ENCODE data around the gene VSIG10L.

Gene VSIG10L
- total RNA-seq: 1.7 to 1.8 reads per million in 2 donors

DNA sequence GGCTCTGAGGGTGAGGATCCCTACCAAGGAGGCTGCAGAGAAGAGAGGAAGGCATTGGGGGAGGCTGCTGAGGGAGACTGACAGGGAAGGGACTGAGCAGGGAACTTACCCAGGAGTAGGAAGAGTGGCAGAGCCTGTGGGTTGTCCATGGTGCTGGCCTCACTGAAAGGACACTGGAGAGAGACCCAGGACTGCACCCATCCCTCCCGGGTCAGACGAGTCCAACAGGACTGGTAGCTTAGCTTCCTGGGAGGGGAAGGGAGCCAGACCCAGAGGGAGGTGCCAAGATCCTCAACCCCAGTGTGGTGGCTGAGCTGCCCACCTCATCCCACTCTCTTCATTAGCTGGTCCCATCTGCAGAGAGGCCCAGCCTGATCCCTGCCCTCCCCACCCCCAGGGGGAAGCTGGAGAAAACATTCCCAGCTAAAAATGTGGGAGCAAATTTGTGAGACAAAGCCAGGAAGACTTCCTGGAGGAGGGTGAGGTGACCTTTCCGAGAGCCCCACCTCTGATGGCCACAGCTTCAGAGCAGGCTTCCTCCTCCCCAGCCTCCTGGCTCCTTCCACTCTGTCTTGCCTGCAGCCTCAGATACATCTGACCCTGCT lies at the start of gene VSIG10L:
Gene VSIG10L (minus strand): TSS at position 164 of the 605 bp plus-strand sequence. CDS start 15 bp downstream, at position 149.
- no peak for DNase-seq

DNA sequence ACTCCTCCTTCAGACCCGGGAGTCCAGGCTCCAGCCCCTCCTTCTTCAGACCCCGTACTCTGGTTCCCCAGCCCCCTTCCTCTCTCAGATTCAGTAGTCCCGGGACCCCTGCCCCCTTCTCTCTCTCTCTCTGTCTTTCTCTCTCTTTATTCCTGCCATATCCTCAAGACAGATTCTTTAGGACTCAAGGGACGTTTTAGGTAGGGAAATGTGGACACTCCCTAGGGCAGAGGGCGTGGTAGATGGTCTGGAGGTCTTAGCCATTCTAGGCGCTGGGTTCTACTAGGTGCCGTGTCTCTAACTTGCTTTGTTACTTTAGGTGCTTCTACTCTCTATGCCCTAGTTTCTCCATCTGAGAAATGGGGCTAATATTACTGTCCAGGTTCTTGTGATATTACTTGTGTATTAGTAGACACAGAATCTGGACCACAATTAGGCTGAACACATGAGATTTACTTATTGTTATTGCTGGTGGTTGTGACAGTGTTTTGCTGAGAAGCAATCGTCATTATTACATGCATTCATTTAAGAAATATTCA lies 49.2 kb upstream of the VSIG10L start:
- DNase-seq: no peak

DNA sequence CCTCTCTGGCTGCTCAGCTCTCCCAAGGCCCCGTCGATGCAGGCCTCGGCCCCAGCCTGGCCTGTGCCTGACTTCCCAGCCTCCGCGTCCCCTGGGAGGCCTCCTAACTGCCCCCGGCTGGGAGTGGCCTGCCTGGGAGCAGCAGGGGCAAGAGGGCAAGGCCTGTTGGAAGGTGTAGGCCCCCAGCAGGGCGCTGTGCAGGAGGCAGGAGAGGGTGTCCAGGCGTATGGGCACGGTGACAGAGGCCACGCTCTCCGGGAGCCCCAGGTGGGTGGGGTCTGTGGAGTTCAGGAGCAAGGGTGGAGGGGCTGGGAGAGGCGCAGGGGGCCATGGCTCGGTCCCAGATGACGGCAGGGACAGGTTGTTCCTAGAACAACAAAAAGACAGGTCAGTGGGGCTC lies 47.2 kb upstream of the VSIG10L start:
- no peak for DNase-seq

DNA sequence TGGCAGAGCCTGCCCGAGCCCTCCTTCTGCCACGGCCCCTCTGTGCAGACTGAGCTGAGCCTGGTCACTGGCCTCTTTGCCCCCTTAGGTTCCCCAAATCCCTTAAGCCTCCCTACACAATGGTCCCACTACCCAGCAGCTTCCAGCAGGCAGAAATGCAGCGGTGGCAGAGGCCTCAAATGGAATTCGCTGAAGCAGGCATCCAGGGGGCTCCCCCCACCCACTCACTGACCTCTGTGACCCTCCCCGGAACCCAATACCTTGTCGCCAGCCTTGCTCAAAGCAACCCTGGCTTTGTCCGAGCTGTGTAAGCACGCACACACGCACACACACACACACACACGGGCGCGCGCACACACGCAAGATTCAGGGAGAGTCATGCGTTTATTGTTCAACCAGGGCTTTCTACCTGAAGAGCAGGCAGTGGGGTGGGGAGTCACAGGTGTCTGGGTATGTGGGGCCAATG lies 46.0 kb upstream of the VSIG10L start, which contains the start of gene LIM2:
Gene LIM2 (minus strand): TSS at position 51 of the 466 bp plus-strand sequence. CDS start 531 bp downstream, outside the sequence.
- no peak for DNase-seq

DNA sequence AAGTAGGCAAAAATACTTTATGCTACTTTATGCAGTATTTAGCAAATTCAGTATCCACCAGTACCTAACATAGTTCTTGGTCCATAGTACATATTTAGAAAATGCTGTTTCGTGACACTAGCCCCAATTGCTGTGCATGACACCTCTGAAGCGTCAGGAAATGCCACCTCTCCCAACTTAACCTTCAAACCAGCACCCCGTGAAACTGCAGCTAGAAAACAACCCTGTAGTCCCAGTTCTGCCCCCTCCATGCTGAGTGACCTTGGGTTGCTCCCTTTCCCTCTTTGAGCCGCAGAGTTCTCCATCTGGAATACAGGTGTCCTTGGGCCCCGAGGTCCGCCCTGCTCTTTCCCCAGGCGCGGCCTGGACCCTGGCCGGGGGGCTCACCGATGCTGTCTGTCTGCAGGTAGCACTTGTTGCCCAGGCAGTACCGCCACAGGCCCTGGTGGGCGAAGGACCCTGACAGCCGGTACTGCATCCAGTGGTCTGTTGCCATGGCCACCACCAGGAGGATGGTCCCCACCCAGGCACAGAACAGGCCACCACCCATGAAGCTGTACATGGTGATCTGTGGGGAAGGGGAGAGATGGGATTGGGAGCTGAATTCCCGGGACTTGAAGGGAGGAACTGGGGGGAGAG lies 45.1 kb upstream of the VSIG10L start:
- DNase-seq: no peak

DNA sequence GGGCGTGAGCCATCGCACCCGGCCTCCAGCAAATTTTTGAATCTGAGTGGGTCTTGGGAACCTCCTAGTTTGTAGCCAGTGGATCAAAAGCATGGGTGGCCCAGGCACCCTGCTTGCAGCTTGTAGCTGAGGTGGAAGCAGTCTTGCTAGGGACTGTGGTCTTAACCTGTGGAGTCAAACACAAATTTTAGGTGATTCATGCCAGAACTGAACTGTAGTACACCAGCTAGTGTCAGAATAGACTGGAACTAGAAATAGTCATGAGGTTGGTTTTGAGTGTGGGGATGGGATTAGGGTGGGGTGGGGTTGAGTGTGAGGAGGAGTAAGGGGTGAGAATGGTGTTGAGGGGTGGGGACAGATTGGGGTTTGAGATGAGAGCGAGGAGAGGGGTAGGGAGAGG lies 40.1 kb upstream of the VSIG10L start:
- no peak for DNase-seq

DNA sequence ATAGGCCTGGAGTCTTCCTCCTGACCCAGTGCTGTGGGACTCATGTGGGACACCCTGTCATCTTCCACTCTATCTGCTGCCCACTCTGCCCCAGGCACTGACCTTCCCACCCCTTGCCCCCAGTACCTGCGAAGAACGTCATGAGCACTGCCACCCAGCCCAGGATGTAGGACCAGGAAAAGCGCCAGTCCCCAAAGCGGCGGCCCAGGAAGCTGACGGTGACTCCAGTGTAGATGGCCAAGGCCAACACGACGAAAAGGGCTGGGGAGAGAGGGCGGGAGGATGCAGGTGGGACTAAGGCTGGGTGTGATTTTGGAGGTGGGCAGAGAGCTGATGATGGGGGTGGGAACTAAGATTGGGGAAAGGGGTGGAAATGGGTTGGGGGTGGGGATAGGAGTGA lies 38.4 kb upstream of the VSIG10L start:
- no peak for DNase-seq

DNA sequence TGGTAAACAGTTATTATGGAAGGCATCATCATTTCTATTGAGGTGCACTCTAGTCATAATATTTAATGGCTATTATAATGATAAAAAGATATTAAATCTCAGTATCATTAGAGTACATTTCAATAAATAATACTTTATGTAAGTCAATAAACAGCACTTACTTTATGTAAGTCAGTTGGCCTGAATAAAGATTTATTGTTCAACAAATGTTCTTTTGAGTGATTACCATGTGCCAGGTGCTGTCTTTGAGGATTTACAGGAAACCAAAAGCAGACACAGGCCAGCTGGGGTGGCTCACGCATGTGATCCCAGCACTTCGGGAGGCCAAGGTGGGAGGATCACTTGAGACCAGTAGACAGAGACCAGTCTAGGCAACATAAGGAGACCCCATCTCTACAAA lies 35.5 kb upstream of the VSIG10L start:
- DNase-seq: no peak

DNA sequence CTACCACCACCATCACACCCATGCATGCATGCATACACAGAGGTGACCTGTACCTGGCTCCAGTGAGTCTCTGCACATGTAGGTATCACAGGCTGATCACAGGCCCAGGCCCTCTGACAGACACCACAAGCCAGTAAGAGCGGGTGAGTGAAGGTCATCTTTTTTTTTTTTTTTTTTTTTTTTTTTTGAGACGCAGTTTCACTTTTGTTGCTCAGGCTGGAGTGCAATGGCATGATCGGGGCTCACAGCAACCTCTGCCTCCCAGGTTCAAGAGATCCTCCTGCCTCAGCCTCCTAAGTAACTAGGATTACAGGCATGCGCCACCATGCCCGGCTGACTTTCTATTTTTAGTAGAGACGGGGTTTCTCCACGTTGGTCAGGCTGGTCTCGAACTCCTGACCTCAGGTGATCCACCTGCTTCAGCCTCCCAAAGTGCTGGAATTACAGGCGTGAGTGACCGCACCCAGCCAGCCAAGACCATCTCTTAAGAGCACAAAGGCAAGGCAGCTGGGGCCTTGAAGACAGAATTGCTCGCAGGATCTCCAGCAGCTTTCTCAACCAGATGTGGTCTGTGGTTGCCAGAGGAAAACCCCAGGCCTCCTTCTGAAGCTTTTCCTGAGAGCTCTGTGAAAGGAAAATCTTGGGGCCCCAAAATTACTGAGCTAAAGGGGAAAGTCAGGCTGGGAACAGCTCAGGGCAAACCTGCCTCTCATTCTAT lies 33.7 kb upstream of the VSIG10L start:
- no peak for DNase-seq

DNA sequence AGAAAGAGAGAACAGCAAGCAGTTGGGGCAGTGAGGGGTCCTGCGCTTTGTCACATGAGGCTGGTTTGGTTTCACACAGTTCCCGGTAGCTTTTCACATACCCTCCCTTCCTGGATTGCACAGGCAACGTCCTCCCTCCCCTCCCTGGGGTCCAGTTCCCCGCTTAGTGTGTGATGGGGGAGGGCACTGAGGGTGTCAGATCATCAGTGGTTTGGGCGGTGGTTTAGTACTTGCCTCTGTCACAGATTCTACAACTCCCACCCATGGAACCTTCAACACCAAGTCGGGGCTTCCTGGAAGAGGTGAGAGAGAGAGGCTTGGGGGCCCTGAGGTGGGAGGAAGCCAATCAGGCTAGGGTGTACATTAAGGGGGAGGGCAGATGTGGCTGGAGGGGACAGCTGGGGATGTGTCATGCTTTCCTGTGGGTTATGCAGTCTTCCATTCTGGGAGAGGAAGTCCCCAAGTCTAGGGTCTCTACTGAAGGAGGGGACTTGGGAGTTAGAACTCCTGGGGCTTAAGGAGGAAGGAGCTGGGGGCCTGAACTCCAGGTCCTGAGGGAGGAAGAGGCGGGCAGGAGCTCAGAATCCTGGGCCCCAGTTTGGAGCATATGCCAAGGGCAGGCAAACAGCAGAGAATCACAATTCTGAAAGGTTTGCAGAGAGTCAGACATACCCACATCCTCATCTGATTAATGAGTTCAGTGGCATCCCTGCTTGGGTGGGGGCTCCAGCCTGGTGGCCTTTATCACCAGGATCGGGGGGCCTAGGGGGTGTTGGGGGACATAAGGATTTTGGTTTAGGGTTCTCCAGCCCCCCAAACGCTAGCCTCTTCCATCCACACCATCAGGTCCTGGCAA lies 30.9 kb upstream of the VSIG10L start, which contains the start of gene NKG7:
Gene NKG7 (minus strand): TSS at position 6 of the 856 bp plus-strand sequence. CDS start 119 bp downstream, outside the sequence.
- DNase-seq: no peak

DNA sequence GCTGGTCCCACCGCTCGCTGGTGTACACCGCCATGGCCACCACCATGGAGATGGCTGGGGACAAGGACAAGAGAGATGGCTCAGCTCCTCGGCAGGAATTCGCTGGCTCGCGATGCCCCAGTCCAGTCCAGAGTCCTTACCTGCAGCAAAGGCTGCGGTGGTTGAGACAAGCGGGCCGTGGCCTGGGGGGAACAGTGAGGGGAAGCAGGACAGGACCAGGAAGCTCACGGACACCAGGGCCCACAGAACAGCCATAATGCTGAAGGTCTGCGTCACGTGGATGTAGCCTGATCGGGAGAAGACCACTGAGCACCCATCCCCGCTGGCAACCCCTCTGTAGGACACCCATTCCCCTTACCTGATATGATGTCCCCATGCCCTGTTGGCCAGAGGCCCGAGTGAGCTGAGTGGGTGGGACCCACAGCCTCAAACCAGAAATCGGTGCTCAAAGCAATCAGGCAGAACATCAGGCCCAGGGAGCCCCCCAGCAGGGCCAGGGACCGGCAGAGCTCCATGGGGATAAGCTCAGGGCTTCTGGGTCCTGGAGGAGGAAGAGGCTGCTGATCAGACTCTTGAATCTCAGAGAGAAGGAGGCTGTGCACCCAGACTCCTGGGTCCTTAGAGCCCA lies 30.2 kb upstream of the VSIG10L start:
- DNase-seq: no peak

DNA sequence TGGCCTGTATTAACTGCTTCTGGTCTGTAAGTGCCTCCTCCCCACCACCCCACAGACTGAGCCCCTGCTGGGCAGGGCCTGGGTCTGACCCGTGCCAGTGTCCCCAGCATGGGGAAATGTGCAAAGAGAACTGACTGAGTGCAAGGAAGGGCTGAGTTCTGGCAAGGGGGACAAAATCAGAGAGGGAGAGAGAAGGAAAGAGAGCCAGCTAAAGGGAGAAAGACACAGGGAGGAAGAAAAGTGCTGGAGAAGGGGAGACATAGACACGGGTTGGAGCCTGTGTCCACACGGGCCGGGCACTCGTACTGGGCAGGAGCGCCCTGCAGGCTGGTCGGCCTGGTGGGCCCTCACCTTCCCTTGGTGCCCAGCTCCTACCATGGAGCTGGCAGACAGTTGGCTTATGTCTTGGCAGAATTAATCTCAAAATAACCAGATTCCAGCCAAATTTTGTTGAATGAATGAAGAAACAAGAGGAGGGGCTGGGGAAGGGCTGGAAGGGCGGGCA lies 29.3 kb upstream of the VSIG10L start:
- no peak for DNase-seq

DNA sequence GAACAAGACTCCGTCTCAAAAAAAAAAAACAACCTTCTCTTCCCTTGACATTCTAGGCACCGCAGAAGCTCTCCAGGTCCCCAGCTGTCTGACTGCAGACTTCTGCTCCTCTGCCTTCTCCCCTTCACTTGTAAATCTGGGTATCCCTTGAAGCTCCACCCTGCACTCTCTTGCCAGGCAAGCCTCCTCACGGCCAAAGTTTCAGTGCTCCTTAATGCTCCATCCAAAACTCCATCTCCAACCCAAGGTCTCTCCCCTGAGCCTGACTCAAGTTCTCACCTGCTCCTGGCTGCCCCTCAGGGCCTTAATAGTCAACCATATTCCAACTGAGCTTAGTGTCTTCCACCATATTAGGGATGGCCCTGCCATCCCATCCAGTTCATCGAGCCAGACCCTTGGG lies 28.3 kb upstream of the VSIG10L start:
- DNase-seq: no peak

DNA sequence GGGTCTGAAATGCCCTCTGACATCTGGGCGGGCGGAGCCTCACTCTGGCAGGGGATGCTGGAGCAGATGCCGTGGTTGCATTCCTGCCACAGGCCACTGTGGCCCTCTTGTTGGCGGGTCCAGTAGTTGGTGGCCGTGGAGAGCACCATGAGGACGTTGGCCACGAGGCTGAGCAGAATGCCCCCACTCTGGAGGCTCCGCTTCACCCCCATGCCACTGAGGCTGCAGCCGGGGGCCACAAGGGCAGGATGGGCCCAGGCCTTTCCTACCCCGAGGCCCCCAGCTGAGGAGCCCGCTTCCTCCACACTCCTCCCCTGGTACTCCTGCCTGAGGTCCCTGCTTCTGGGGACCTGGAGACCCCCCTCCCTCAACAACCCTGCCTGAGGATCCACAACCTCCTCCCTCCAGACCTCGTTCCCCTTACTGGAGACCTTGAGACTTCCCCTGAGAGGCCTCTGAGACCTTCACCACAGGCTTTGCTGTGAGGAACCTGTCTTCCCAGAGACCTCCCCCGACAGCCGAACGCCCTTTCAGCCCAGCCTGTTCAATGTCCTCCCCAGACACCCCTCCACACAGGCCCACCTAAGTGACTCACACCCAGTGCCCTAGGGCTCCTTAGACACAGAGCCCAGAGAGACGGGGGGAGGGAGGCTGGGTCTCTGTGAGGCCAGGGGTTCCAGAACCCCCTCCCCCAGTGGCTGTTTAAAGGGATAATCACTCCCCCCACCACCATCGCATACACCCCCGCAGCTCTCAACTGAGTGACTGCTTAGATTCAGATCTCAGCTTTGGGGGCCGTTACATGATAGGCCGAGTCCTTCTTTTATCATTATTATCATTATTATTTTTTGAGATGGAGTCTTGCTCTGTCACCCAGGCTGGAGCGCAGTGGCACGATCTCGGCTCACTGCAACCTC lies 26.7 kb upstream of the VSIG10L start, which contains the start of gene CLDND2:
Gene CLDND2 (minus strand): TSS at position 638 of the 917 bp plus-strand sequence. CDS start 426 bp downstream, at position 212.
- DNase-seq: no peak

DNA sequence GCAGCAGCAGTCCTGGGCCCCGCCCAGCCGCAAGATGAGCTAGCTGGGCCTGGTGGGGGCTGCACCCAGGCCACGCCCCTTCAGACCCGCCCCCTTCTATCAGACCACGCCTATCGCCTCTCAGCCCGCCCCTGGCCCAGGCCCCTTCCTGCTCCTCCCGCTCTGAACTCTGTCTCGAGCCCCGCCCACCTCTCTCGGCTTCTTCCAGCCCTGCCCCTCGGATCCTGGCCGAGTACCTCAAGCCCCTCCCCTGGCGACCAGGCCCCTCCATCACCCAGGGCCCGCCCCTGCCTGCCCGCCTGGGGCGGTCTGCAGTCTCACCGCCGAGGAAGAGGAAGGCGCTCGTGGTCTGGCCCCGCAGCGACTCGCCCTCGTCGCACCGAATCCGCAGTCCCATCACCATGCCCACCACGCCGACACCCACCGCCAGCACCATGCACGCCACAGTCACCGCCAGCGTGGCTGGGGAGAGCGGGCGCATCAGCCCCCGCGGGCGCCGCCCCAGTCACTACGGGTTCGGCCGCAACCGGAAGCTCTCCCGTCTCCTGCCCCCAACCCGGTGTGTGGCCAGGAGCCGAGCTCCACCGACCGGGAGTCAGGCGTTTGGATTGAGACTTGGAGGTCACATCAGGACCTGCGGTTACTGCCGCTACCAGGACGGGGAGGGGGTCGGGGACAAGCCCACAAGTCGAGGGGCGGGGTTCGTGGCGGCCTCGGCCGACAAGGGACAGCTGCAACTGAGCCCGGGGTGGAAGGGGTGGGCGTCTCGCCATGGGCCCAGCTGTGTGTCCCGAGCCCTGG lies 25.8 kb upstream of the VSIG10L start:
- DNase-seq: peak; percentile 77

DNA sequence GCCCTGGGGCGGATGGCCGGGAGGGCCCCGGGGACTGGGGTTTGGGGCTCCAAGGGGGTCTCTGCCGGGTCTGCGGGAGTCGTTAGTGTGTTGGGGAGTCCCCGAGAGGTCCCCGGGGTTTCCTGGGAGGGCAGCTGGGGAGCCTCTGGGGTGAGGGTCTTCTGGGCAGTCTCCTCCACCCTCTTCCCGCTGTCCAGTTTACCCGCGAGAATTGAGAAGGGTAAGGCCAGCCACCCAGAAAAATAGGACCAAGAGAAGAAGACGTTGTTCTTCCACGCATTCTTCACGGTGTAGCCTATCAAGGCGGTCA lies 25.3 kb upstream of the VSIG10L start:
- no peak for DNase-seq

DNA sequence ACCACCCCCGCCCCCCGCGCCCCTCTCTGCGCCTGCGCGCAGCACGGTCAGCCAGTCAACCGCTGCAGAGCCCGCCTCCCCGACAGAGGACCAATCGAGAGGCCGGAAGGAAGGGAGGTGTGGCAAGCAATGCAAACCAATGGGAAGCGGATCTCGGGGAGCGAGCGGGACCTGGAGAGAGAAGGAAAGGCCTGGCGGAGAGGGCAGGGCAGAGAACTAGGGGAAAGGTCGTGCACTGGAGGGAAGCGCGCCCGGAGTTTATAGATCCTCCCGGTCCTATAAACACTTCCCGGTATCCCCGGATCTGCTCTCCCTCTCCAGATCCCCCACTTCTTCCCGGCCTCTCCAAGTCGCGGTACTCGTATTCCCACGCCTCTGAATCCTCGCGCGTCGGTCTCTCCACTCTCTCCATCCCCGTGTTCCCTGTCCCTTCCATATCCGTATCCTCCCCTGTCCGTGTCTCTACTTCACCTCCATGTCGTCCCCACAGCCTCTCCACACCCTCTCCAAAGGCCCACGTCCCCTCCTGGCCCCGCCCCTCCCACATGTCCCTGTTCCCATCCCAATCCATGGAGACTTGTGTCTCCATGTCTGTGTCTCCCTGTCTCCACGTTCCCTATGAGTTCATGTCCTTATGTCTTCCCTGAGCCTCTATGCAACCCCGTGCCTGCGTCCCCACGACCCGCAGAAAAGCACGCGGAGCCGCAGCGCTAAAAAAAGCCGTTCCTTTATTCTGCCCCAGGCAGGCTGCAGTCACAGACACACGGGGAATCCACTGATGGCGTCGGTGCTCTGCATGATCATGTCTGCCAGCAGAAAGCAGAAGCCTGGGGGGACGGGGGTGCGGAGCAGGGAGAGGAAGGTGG lies 24.7 kb upstream of the VSIG10L start:
- peak; percentile 71 for DNase-seq

DNA sequence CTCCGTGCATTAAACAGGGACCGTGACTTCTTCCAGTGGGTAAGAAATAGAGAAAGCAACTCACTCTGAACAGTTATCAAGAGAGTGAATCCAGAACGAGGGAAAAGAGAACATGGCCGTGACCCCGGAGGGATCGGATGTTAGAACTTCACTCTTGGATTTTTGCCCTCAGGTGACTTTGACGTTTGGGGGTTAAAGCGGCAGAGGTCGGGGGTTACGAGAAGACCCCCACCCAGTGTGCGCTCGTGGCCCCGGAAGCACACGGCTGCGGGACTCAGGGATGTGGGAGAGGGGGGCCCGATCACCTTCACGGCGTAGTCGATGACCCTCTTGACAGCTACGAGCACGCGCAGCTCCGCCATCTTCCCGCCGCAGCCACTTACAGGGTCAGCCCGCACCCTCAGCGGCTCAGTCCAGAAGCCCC lies 24.0 kb upstream of the VSIG10L start, which contains the start of gene ETFB:
Gene ETFB (minus strand): TSS at position 424 of the 424 bp plus-strand sequence. CDS start 62 bp downstream, at position 362.
- DNase-seq: no peak
